Hepatocyte (in vitro differentiated cells): Measurements from ENCODE around the gene MRM3. TPM values are rescaled to one million over a fixed set of nuclear protein-coding genes. Genes with fewer than 3 reads are reported as not detected.
"Not testable (repeated sequence)": the region's sequence is repeated elsewhere in the genome, so short reads cannot be mapped to it uniquely, and the experiment has no call there.

Source experiments
- DNase-seq: peaks from one replicate; pipeline ENCODE4 v3.0.0-alpha.2; 2016; ENCODE audit warnings: low spot score
- H2AFZ ChIP-seq: fragments of 200-600 bp; sonication (generic); 2 replicates; pipeline ENCODE4 v1.6.0; 2016; ENCODE audit warnings: antibody characterized with exemption, mild to moderate bottlenecking
- H3K27ac ChIP-seq: fragments of 200-600 bp; sonication (generic); 2 replicates; pipeline ENCODE4 v1.5.1; 2016; ENCODE audit warnings: mild to moderate bottlenecking
- H3K27me3 ChIP-seq: fragments of 200-600 bp; sonication (generic); 2 replicates; pipeline ENCODE4 v1.6.1; 2016
- H3K36me3 ChIP-seq: fragments of 200-600 bp; sonication (generic); replicated peaks from 2 replicates; pipeline ENCODE4 v1.5.1; 2016; ENCODE audit warnings: low read depth; ENCODE audit not compliant: insufficient read depth
- H3K4me1 ChIP-seq: fragments of 200-600 bp; sonication (generic); 2 replicates; pipeline ENCODE4 v1.5.1; 2016; ENCODE audit warnings: mild to moderate bottlenecking, moderate library complexity; ENCODE audit not compliant: insufficient read depth
- H3K4me2 ChIP-seq: fragments of 200-600 bp; sonication (generic); 2 replicates; pipeline ENCODE4 v1.6.0; 2016
- H3K4me3 ChIP-seq: fragments of 200-600 bp; sonication (generic); 2 replicates; pipeline ENCODE4 v1.5.1; 2016; ENCODE audit warnings: mild to moderate bottlenecking
- H3K79me2 ChIP-seq: fragments of 200-600 bp; sonication (generic); 2 replicates; pipeline ENCODE4 v1.6.0; 2017; ENCODE audit warnings: mild to moderate bottlenecking
- H3K9me2 ChIP-seq: fragments of 200-600 bp; sonication (generic); replicated peaks from 2 replicates; pipeline ENCODE4 v1.6.0; 2017; ENCODE audit warnings: mild to moderate bottlenecking; ENCODE audit not compliant: insufficient read depth
- H3K9me3 ChIP-seq: fragments of 200-600 bp; sonication (generic); 2 replicates; pipeline ENCODE4 v1.5.1; 2016; ENCODE audit warnings: low read depth, mild to moderate bottlenecking
- H4K20me1 ChIP-seq: fragments of 200-600 bp; sonication (generic); 2 replicates; pipeline ENCODE4 v1.6.0; 2016; ENCODE audit warnings: mild to moderate bottlenecking; ENCODE audit not compliant: insufficient read depth, poor library complexity, severe bottlenecking
- CTCF ChIP-seq: fragments of 200-600 bp; sonication (generic); IDR thresholded peaks from 2 replicates; pipeline ENCODE4 v1.5.1; 2016; ENCODE audit warnings: antibody characterized with exemption, mild to moderate bottlenecking; ENCODE audit not compliant: poor library complexity
- EZH2 ChIP-seq: fragments of 200-600 bp; sonication (generic); IDR thresholded peaks from 2 replicates; pipeline ENCODE4 v1.6.1; 2016; ENCODE audit warnings: antibody characterized with exemption, mild to moderate bottlenecking, borderline replicate concordance
- EZH2phosphoT487 ChIP-seq: fragments of 200-600 bp; sonication (generic); IDR thresholded peaks from one replicate; pipeline ENCODE4 v1.6.1; 2018; ENCODE audit warnings: antibody characterized with exemption, mild to moderate bottlenecking, low read depth, moderate library complexity; ENCODE audit not compliant: unreplicated experiment, severe bottlenecking
- WGBS: methylation state at CpG from one replicate; pipeline ENCODE4 v1.1.6; 2016; ENCODE audit warnings: low lambda C conversion rate; ENCODE audit errors: missing lambda C conversion rate; 5-methylcytosine and 5-hydroxymethylcytosine counted together
- polyA plus RNA-seq: library from polyadenylated mRNA; unstranded; fragments of >200 nt; fragmentation: Nextera tagmentation; extraction: Ambion mirVana; gene quantifications from 2 replicates; pipeline ENCODE4 v1.2.1, GENCODE V29; 2016
- total RNA-seq: library from RNA; depleted of rRNA; stranded (reverse); fragments of >200 nt; gene quantifications from 2 replicates; pipeline ENCODE4 v1.2.3, GENCODE V29; 2014

MRM3 gene
- total and polyA plus RNA-seq, 2 experiments from 2014 or later, result 14.6 to 15.3 TPM

GRCh38 chr17:828761-829160, 46.6 kb downstream of the MRM3 start:
- Histone ChIP-seq H3K27me3 (no peaks in the 10 kb centered on the region), H3K9me3 (no peaks in the 10 kb centered on the region), H3K79me2 (peaks cover 45% of the 10 kb centered on the region), H4K20me1 (no peaks in the 10 kb centered on the region), H3K4me1 (no peaks in the 10 kb centered on the region), H3K4me2 (no peak overlapping the region), H3K9me2 (no peaks in the 10 kb centered on the region), H2AFZ (no peak overlapping the region), H3K36me3 (no peaks in the 10 kb centered on the region), H3K27ac (no peak overlapping the region), H3K4me3 (no peak overlapping the region)
- TF ChIP-seq CTCF, result no peak
- WGBS, result 87% methylated on average over 5 of the region's 5 CpGs
- DNase-seq, result no peak

GRCh38 chr17:829614-830013, 47.5 kb downstream of the MRM3 start:
- not testable (repeated sequence) for H3K9me2 ChIP-seq, H4K20me1 ChIP-seq, H3K9me3 ChIP-seq, H3K36me3 ChIP-seq, H2AFZ ChIP-seq, H3K27ac ChIP-seq, H3K4me1 ChIP-seq, DNase-seq, H3K27me3 ChIP-seq, H3K4me3 ChIP-seq, H3K4me2 ChIP-seq
- H3K79me2 ChIP-seq, result peaks cover 53% of the 10 kb centered on the region
- 57% methylated on average over 3 of the region's 3 CpGs for WGBS

GRCh38 chr17:830381-830780, 48.2 kb downstream of the MRM3 start:
- no peak for DNase-seq
- no peaks in the 10 kb centered on the region for H3K9me3 ChIP-seq
- 86% methylated on average over 19 of the region's 19 CpGs for WGBS
- no peaks in the 10 kb centered on the region for H3K27me3 ChIP-seq
- H3K79me2 ChIP-seq, result peaks cover 55% of the 10 kb centered on the region
- H3K4me2 ChIP-seq, result no peak overlapping the region
- no peak overlapping the region for H2AFZ ChIP-seq
- no peaks in the 10 kb centered on the region for H4K20me1 ChIP-seq
- no peaks in the 10 kb centered on the region for H3K36me3 ChIP-seq
- no peaks in the 10 kb centered on the region for H3K4me1 ChIP-seq
- H3K27ac ChIP-seq, result no peak overlapping the region
- TF ChIP-seq EZH2phosphoT487, result no peak
- TF ChIP-seq EZH2, result no peak
- no peak for TF ChIP-seq CTCF
- no peaks in the 10 kb centered on the region for H3K9me2 ChIP-seq
- H3K4me3 ChIP-seq, result no peak overlapping the region

- no peak overlapping the region for H2AFZ ChIP-seq
- no peaks in the 10 kb centered on the region for H3K9me2 ChIP-seq
- H4K20me1 ChIP-seq, result no peaks in the 10 kb centered on the region
- H3K9me3 ChIP-seq, result no peaks in the 10 kb centered on the region
- H3K4me2 ChIP-seq, result no peak overlapping the region
- no peak for TF ChIP-seq EZH2phosphoT487
- TF ChIP-seq CTCF, result no peak
- TF ChIP-seq EZH2, result no peak
- H3K4me1 ChIP-seq, result no peaks in the 10 kb centered on the region
- DNase-seq, result no peak
- H3K27me3 ChIP-seq, result no peaks in the 10 kb centered on the region
- H3K27ac ChIP-seq, result no peak overlapping the region
- H3K79me2 ChIP-seq, result peaks cover 56% of the 10 kb centered on the region
- no peak overlapping the region for H3K4me3 ChIP-seq
- H3K36me3 ChIP-seq, result no peaks in the 10 kb centered on the region
- 94% methylated on average over 7 of the region's 7 CpGs for WGBS
Observed at GRCh38 chr17:830950-831349, 48.8 kb downstream of the MRM3 start.
